ENCODE data around the gene SERPINE3. TPM values are rescaled to one million over a fixed set of nuclear protein-coding genes. Genes with fewer than 3 reads are reported as not detected.

SERPINE3 gene
- polyA plus RNA-seq, 3 donors, result not detected

DNA sequence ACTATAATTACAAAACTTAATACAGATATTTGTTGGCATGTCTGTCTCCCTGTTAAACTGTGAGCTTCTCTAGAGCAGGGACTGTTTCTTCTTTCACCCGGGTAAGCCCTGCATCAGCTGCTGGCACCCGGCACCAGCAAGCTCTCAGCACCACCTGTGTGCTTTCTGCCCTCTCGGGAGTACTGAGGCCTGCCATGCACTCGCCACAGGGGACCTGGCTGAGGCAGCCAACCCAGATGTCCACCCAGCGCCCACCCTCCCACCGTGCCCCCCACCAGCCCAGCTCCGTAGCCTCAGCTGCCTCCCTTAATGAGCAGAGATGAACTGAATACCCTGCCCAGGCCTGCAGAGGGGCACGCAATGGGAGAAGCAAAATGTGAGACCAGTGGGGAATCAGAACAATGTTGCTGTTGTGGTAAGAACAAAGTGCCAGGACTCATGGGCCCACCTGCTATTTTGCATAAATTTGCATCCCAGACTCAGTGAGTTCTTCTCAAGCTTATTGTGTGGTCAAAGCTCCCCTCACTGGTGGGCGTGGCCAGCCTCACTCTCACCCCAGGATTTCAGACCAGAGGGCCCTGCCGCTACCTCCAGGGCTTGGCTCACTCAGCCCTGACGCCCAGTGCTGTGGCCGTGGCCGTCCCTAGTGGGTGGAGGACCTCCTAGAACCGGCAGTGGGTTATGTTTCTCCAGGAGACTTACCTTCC, 14.6 kb upstream of the SERPINE3 start:
- H3K4me3 ChIP-seq (replicated peaks in 1 of 3; ENCODE audit: low read depth in 2 of 3, low read length in 3 of 3), result no peak overlapping the region
- Mint-ChIP-seq H3K4me1 (peaks cover 2% of the 10 kb centered on the region), H3K9me3 (no peaks in the 10 kb centered on the region), H3K4me3 (no peak overlapping the region), H3K27me3 (ENCODE audit: low read depth in 3 of 3) (peaks cover 0 to 2% (median 0%) of the 10 kb centered on the region in 3 donors), H3K36me3 (no peaks in the 10 kb centered on the region), H3K27ac (no peak overlapping the region)
- TF ChIP-seq, protein P1, sequence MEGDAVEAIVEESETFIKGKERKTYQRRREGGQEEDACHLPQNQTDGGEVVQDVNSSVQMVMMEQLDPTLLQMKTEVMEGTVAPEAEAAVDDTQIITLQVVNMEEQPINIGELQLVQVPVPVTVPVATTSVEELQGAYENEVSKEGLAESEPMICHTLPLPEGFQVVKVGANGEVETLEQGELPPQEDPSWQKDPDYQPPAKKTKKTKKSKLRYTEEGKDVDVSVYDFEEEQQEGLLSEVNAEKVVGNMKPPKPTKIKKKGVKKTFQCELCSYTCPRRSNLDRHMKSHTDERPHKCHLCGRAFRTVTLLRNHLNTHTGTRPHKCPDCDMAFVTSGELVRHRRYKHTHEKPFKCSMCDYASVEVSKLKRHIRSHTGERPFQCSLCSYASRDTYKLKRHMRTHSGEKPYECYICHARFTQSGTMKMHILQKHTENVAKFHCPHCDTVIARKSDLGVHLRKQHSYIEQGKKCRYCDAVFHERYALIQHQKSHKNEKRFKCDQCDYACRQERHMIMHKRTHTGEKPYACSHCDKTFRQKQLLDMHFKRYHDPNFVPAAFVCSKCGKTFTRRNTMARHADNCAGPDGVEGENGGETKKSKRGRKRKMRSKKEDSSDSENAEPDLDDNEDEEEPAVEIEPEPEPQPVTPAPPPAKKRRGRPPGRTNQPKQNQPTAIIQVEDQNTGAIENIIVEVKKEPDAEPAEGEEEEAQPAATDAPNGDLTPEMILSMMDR (IDR thresholded peaks at IDR 0.05), result no peak
- H3K4me2 ChIP-seq (replicated peaks; ENCODE audit: extremely low read depth, low read length, poor library complexity, severe bottlenecking), result no peak overlapping the region
- WGBS (ENCODE audit: insufficient coverage), result 97% methylated on average over 5 of the region's 14 CpGs
- no peak overlapping the region for H2AFZ ChIP-seq (ENCODE audit: insufficient read depth, low read depth, low read length, poor library complexity, severe bottlenecking)
- H3K36me3 ChIP-seq (replicated peaks in 1 of 2; ENCODE audit: control insufficient read depth in 1 of 2, insufficient read depth in 2 of 2, low read length in 2 of 2), result no peaks in the 10 kb centered on the region
- H3K9ac ChIP-seq (ENCODE audit: insufficient read depth, low read length, poor library complexity, severe bottlenecking), result no peak overlapping the region
- no peaks in the 10 kb centered on the region for H4K20me1 ChIP-seq (ENCODE audit: insufficient read depth, low read length)
- H3K9me3 ChIP-seq (replicated peaks in 1 of 2; ENCODE audit: control insufficient read depth in 1 of 2, insufficient read depth in 1 of 2, low read length in 2 of 2), result no peaks in the 10 kb centered on the region
- H3K4me1 ChIP-seq (ENCODE audit: control insufficient read depth in 1 of 2, insufficient read depth in 2 of 2, low read length in 2 of 2), result no peaks in the 10 kb centered on the region
- H3K27me3 ChIP-seq (ENCODE audit: control insufficient read depth in 2 of 2, insufficient read depth in 2 of 2, low read length in 2 of 2), result no peaks in the 10 kb centered on the region
- no peak overlapping the region for H3K27ac ChIP-seq (ENCODE audit: low read depth in 1 of 2, low read length in 2 of 2)
- no peak for DNase-seq
- intact Hi-C loops (cut with micrococcal nuclease), result no loop called here
- no peaks in the 10 kb centered on the region for H3K79me2 ChIP-seq (ENCODE audit: insufficient read depth, low read length)

DNA sequence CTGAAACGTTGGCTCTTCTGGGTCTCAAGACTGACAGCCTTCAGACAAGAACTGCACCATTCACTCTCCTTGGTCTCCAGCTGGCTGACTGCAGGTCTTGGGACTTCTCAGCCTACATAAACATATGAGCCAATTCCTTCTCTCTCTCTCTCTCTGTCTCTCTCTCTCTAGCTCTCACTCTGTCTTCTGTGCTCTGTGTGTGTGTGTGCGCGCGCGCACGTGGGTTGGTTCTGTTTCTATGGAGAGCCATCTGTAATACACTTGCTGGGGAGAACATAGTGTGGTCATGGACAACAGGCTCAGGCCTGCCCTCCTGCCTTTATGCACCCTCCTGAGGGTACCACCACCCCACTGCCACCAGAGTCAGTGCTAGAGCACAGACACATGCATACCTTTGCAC, 13.7 kb upstream of the SERPINE3 start:
- peaks cover 7% of the 10 kb centered on the region in 2 donors for H3K4me1 ChIP-seq (ENCODE audit: control insufficient read depth in 1 of 2, insufficient read depth in 2 of 2, low read length in 2 of 2)
- no peak overlapping the region for H3K4me3 Mint-ChIP-seq
- H3K9me3 ChIP-seq (replicated peaks in 1 of 2; ENCODE audit: control insufficient read depth in 1 of 2, insufficient read depth in 1 of 2, low read length in 2 of 2), result no peaks in the 10 kb centered on the region
- no peaks in the 10 kb centered on the region for H3K27me3 ChIP-seq (ENCODE audit: control insufficient read depth in 2 of 2, insufficient read depth in 2 of 2, low read length in 2 of 2)
- 80% methylated on average over 1 of the region's 6 CpGs for WGBS (ENCODE audit: insufficient coverage)
- no peaks in the 10 kb centered on the region for H4K20me1 ChIP-seq (ENCODE audit: insufficient read depth, low read length)
- H3K4me1 Mint-ChIP-seq, result peaks cover 10% of the 10 kb centered on the region
- TF ChIP-seq, protein P1 (IDR thresholded peaks at IDR 0.05), result no peak
- H3K36me3 Mint-ChIP-seq, result no peaks in the 10 kb centered on the region
- H3K27me3 Mint-ChIP-seq (ENCODE audit: low read depth in 3 of 3), result peaks cover 0 to 2% (median 0%) of the 10 kb centered on the region in 3 donors
- no peak overlapping the region for H2AFZ ChIP-seq (ENCODE audit: insufficient read depth, low read depth, low read length, poor library complexity, severe bottlenecking)
- H3K79me2 ChIP-seq (ENCODE audit: insufficient read depth, low read length), result no peaks in the 10 kb centered on the region
- H3K4me2 ChIP-seq (replicated peaks; ENCODE audit: extremely low read depth, low read length, poor library complexity, severe bottlenecking), result no peak overlapping the region
- no peak overlapping the region for H3K9ac ChIP-seq (ENCODE audit: insufficient read depth, low read length, poor library complexity, severe bottlenecking)
- H3K27ac Mint-ChIP-seq, result peak overlapping the region in 1 of 7 donors; percentile 27
- no peaks in the 10 kb centered on the region for H3K9me3 Mint-ChIP-seq
- H3K4me3 ChIP-seq (replicated peaks in 1 of 3; ENCODE audit: low read depth in 2 of 3, low read length in 3 of 3), result no peak overlapping the region
- H3K36me3 ChIP-seq (replicated peaks in 1 of 2; ENCODE audit: control insufficient read depth in 1 of 2, insufficient read depth in 2 of 2, low read length in 2 of 2), result no peaks in the 10 kb centered on the region
- DNase-seq, result no peak
- no peak overlapping the region for H3K27ac ChIP-seq (ENCODE audit: low read depth in 1 of 2, low read length in 2 of 2)
- intact Hi-C loops (cut with micrococcal nuclease), result no loop called here

Measured in CD14-positive monocyte (primary cell).